Panc1 (cell line): ENCODE results near the gene NRP1.

ENCODE experiments used
- CTCF ChIP-seq: fragments of 450-650 bp; IDR thresholded peaks from 2 replicates; pipeline ENCODE4 v1.5.1; 2017; ENCODE audit warnings: mild to moderate bottlenecking
- POLR2AphosphoS5 ChIP-seq: IDR thresholded peaks from 2 replicates; pipeline ENCODE4 v1.6.1; 2012; ENCODE audit warnings: mild to moderate bottlenecking, low read depth, low read length, moderate library complexity
- SIN3A ChIP-seq: IDR thresholded peaks from 2 replicates; pipeline ENCODE4 v1.6.1; 2012; ENCODE audit warnings: low read depth, mild to moderate bottlenecking, low read length, moderate library complexity, borderline replicate concordance; ENCODE audit not compliant: insufficient read depth
- TCF7L2 ChIP-seq: IDR thresholded peaks from 2 replicates; pipeline ENCODE4 v1.6.1; 2011; ENCODE audit warnings: mild to moderate bottlenecking, low read depth, low read length, inconsistent platforms
- TF ChIP-seq, protein P1 (sequence below), 2 experiments: IDR thresholded peaks; 2 replicates each; pipeline ENCODE4 v1.6.1; 2011 to 2012; ENCODE audit warnings: low read depth in 2 of 2, control low read depth in 1 of 2, low read length in 1 of 2, mild to moderate bottlenecking in 1 of 2, moderate library complexity in 1 of 2; ENCODE audit not compliant: insufficient read depth in 1 of 2

DNA sequence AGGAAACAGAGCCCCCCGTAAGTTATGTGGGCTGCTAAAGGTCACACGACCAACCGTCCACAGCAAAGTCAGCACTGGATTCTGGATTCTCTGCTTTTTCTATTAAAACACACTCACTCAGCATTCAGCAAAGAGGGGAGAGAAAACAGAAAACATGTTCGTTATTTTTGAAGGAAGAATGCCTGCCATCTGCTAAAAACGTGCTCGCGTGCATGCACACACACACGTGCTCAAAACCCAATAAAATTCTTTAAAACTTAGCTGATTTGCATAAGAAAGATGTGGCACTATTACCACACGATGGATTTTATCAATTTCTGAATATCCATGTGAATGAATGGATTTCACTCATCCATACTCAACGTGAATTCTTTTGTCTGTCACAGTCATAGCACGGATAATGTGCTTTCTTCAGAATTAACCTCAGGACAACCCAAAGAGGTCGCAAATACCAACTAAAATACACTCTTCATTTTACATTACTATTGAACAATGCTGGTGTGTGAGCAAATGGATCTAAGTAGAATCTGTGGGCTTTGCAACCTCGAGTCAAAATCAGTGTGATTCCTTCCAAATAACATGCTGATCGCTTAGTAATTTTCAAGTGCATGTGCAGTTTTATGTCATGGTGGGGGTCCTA lies 40.8 kb downstream of the NRP1 start:
- TF ChIP-seq CTCF (no peak), SIN3A (no peak), TCF7L2 (no peak), POLR2AphosphoS5 (no peak)
- TF ChIP-seq, protein P1, sequence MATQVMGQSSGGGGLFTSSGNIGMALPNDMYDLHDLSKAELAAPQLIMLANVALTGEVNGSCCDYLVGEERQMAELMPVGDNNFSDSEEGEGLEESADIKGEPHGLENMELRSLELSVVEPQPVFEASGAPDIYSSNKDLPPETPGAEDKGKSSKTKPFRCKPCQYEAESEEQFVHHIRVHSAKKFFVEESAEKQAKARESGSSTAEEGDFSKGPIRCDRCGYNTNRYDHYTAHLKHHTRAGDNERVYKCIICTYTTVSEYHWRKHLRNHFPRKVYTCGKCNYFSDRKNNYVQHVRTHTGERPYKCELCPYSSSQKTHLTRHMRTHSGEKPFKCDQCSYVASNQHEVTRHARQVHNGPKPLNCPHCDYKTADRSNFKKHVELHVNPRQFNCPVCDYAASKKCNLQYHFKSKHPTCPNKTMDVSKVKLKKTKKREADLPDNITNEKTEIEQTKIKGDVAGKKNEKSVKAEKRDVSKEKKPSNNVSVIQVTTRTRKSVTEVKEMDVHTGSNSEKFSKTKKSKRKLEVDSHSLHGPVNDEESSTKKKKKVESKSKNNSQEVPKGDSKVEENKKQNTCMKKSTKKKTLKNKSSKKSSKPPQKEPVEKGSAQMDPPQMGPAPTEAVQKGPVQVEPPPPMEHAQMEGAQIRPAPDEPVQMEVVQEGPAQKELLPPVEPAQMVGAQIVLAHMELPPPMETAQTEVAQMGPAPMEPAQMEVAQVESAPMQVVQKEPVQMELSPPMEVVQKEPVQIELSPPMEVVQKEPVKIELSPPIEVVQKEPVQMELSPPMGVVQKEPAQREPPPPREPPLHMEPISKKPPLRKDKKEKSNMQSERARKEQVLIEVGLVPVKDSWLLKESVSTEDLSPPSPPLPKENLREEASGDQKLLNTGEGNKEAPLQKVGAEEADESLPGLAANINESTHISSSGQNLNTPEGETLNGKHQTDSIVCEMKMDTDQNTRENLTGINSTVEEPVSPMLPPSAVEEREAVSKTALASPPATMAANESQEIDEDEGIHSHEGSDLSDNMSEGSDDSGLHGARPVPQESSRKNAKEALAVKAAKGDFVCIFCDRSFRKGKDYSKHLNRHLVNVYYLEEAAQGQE (IDR thresholded peaks at IDR 0.05; ENCODE audit: insufficient read depth in 1 of 2, low read depth in 2 of 2, low read length in 1 of 2), result no peak
